GM20431 (cell line): Measurements from ENCODE around the gene OLIG2.

Source experiments
- in situ Hi-C: fragments of 300-500 bp; cut with MseI, MboI; formaldehyde crosslinking; loops from one replicate; pipeline ENCODE4 v1.15.0; 2020; ENCODE audit warnings: low sequenced_read_pairs; ENCODE audit not compliant: unreplicated experiment

The OLIG2 gene

GRCh38 chr21:33061233-33061632 is 35.5 kb downstream of the OLIG2 start:
- in situ Hi-C loops = no loop called here

DNA sequence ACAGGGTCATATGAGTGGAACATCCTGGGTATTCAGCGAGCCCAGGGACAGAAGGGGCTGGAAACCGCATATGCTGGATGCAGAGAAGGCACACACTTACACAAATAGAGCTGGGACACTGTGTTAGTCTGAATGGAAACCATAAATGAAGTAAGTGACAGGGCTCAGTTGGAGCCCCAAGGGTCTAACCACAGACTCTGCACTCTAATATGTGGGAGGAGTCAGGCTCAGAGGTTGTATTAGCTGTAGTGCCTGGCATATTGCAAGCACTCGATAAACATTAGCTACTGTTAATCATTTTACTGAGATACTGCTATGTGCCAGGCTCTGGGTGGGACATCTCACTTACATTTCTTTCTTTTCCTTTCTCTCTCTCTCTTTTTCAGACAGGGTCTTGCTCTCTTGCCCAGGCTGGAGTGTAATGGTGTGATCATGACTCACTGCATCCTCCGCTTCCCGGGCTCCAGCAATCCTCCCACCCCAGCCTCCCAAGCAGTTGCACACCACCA is 37.7 kb downstream of the OLIG2 start:
- in situ Hi-C loops = no loop called here

DNA sequence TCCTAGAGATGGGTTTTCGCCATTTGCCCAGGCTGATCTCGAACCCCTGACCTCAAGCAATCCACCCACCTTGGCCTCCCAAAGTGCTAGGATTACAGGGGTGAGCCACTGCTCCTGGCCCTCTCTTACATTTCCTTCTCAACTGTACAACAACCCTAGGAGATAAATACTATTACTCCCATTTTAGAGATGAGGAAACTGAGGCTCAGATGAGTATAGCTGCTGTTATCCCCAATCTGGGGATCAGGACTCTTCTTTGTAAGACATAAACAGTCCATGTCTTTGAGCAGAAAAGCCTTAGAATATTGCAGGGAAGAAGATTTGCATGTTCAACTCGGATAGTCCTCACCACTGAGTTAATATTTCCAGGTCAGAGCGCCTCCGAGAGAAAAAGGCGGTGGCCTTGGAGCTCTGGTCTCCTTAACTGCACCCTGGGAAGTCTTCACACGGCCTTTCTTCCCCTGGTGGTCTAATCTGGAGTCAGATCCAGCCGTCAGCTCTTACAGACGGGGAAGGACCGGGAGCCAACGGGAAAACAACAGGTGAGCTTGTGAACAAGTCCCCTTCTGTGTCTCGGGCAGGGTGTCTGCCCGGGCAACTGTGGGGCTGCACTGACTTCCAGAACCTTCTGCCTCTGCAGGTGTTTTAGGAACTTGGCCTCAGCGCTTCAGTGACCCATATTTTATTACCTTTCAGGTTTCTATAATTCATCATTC is 38.3 kb downstream of the OLIG2 start:
- in situ Hi-C loops = no loop called here

- in situ Hi-C loops = no loop called here
Observed at GRCh38 chr21:33064623-33065390, 39.1 kb downstream of the OLIG2 start.

DNA sequence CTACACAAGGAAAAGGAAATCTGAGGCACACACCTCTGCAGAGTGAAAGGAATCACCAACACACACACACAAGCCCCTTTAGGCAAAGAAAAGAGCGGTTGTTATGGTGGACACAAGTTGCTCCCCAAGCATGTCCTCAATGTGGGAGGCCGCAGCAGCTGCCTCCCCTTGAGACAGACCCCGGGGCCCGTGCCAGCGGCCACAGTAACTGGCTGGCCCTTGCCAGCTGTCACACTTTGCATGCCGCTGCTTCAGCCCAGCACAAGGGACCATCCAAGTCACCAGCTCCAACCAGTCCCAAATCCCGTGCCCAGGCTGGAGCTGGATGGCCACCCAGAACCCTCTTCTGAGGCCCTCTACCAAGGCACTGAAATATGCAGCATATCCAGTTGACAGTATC is 41.3 kb downstream of the OLIG2 start:
- in situ Hi-C loops = no loop called here

- in situ Hi-C loops = no loop called here
Observed at GRCh38 chr21:33067457-33067856, 41.7 kb downstream of the OLIG2 start.

DNA sequence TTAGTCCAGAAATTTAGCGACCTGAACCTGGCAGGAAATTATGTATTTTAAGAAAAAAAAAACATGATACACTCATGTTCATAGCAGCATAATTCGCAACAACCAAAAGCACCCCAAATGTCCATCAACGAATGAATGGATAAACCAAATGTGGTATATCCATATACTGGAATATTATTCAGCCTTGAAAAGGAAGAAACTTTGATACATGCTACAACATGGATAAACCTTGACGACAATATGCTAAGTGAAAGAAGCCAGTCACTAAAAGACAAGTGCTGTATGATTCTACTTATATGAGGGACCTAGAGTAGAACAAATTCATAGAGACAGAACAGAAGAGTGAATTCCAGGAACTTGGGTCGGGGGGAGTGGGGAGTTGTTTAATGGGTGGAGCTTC is 43.5 kb downstream of the OLIG2 start:
- in situ Hi-C loops = no loop called here

- in situ Hi-C loops = no loop called here
Observed at GRCh38 chr21:33069645-33069993, 43.9 kb downstream of the OLIG2 start.

DNA sequence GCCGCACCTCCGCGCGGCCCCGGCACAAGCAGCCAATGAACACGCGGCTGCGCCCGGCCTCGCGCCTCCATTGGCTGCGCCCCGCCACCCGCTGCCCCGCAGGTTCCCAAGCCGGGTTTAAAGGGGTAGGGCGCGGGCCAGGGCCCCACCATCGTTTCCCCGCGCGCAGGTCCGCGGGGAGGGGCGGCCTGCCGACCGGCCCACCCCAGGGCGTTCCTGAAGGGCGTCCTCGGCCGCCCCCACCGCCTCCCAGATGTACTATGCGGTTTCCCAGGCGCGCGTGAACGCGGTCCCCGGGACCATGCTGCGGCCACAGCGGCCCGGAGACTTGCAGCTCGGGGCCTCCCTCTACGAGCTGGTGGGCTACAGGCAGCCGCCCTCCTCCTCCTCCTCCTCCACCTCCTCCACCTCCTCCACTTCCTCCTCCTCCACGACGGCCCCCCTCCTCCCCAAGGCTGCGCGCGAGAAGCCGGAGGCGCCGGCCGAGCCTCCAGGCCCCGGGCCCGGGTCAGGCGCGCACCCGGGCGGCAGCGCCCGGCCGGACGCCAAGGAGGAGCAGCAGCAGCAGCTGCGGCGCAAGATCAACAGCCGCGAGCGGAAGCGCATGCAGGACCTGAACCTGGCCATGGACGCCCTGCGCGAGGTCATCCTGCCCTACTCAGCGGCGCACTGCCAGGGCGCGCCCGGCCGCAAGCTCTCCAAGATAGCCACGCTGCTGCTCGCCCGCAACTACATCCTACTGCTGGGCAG is 44.4 kb downstream of the OLIG2 start, which contains the start of gene OLIG1:
Gene OLIG1, plus strand, starts transcription at position 148 of the 750 bp plus-strand sequence. Its CDS starts 106 bp downstream, at position 254.
- in situ Hi-C loops = no loop called here

GRCh38 chr21:33070744-33070997 is 44.9 kb downstream of the OLIG2 start:
- in situ Hi-C loops = no loop called here

DNA sequence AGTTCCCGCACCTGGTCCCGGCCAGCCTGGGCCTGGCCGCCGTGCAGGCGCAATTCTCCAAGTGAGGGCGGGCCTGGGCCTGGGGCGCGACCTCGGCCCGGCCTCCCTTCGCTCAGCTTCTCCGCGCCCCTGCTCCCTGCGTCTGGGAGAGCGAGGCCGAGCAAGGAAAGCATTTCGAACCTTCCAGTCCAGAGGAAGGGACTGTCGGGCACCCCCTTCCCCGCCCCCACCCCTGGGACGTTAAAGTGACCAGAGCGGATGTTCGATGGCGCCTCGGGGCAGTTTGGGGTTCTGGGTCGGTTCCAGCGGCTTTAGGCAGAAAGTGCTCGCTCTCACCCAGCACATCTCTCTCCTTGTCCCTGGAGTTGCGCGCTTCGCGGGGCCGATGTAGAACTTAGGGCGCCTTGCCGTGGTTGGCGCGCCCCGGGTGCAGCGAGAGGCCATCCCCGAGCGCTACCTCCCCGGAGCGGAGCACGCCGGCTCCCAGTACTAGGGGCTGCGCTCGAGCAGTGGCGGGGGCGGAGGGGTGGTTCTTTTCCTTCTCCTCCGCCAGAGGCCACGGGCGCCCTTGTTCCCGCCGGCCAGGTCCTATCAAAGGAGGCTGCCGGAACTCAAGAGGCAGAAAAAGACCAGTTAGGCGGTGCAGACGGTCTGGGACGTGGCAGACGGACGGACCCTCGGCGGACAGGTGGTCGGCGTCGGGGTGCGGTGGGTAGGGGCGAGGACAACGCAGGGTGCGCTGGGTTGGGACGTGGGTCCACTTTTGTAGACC is 45.4 kb downstream of the OLIG2 start:
- in situ Hi-C loops = no loop called here

DNA sequence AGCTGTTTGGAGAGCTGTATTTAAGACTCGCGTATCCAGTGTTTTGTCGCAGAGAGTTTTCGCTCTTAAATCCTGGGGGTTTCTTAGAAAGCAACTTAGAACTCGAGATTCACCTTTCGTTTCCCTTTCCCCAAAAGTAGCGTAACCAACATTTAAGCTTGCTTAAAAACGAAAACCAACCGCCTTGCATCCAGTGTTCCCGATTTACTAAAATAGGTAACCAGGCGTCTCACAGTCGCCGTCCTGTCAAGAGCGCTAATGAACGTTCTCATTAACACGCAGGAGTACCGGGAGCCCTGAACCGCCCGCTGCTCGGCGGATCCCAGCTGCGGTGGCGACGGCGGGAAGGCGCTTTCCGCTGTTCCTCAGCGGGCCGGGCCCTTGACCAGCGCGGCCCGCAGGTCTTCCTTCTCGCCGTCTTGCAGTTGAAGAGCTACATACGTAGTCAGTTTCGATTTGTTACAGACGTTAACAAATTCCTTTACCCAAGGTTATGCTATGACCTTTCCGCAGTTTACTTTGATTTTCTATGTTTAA is 46.1 kb downstream of the OLIG2 start:
- in situ Hi-C loops = no loop called here

DNA sequence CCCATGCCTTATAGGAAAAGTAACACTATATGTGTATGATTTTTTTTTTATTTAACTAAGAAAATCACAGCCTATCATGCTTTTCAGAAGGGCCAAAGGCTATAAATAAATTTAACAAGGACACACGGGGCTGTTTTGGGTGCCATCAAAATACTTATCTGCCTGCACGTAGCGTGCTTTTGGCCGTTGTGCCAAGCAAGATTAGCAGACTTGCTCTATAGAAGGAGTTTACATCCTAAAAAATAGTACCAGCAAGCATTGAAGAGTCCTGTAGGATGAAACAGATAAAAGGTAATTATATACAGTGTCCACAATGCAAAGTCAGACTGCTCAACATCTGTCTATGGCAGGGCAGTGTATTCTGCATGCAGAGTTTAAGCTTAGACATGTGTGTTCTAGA is 47.9 kb downstream of the OLIG2 start:
- in situ Hi-C loops = no loop called here

- in situ Hi-C loops = no loop called here
Observed at GRCh38 chr21:33075128-33075527, 49.4 kb downstream of the OLIG2 start.

- in situ Hi-C loops = no loop called here
Observed at GRCh38 chr21:33075596-33076195, 50.0 kb downstream of the OLIG2 start.

DNA sequence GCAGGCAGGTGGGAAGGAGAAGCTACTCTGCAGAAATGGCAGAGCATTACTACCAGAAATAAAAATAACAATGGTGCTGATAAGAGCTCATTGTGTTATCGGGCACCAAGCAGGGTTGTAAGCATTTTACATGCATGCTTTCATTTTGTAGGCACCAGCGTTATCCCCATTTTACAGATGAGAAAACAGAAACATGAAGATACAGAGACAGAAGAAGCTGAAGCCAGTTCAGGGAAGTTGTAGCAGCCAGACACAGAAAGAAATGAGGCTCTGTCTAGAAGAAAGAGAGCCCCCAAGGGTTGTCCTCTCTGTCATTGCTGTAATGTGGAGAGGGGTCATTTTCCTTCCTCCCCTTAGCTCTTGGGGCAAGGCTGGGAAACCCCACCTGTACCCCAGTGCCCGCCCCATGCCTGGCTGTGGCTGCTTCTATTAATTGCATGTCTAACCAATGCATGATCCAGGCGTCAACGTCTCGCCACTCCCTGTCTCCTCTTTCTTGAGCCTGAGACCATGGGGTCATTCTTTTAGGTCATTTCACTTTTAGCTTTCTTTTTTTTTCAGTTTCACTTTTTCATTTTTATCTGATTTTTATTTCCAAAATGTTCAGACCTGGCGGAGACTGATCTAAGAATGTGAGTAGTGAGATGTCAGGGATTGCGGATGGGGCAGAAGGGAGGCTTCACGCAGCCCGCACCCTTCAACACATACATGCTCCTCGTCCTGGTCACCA is 51.0 kb downstream of the OLIG2 start:
- in situ Hi-C loops = no loop called here
